DMS79 treated with DMSO at 0.1 percent for 48 hours (cell line): ENCODE data around the gene USP32.
"Not testable (repeated sequence)": the region's sequence is repeated elsewhere in the genome, so short reads cannot be mapped to it uniquely, and the experiment has no call there.

ENCODE experiments used
- DNase-seq: peaks from one replicate; lab custom pipeline; 2025; lab: John Stamatoyannopoulos, UW

Gene USP32

DNA sequence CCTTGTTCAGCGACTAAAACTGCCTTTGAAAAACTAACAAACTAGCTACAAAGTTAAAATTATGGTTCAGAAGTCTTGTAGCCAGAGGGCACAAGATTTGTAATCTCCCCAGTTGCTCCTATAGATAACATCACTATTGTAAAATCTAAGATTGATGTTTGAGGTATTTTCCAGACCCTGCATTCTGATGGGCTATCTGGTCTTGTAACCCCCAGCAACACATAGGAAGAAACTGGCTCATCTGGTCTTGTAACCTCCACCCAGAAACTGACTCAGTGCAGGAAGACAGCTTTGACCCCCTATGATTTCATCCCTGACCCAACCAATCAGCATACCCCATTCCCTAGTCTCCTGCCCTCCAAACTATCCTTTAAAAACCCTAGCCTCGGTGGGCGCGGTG, 18.1 kb upstream of the USP32 start:
- no peak for DNase-seq

GRCh38 chr17:60406887-60407286, 15.0 kb upstream of the USP32 start:
- no peak for DNase-seq

DNA sequence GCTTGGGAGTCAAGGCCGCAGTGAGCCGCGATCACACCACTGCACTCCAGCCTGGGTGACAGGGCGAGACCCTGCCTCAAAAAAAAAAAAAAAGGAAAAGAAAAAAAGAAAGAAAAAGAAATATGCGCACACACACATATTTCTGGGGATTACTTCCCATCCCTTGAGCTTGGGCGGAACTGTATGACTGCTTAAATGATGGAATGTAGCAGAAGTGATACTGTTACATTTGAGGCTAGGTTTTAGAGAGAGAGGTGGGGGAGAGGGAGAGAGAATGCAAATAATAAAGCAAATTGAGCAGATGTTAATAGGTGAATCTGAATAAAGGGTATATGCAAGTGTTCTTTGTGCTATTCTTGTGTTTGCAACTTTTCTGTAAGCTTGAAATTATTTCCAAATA, 12.0 kb upstream of the USP32 start:
- no peak for DNase-seq

GRCh38 chr17:60403523-60403810, 11.5 kb upstream of the USP32 start:
- DNase-seq, result no peak

DNA sequence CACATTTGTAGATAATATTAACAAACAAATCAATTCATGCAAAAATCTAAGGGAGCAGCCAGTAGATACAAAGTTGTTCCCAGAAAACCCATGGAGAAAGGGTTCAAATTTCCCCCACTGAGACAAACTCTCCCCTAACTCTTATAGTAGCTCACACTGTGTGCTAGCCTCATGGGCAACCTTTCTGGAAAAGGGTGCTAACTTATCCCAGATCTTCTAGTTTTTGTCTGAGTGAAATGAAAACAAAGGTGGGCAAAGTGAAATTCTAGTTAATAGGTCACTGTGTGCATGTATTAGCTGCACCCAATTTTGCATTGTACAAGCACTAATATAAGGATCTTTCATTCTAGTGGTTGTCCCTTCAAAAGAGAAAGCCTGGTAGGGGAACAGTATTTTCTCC, 9.9 kb upstream of the USP32 start:
- no peak for DNase-seq

DNA sequence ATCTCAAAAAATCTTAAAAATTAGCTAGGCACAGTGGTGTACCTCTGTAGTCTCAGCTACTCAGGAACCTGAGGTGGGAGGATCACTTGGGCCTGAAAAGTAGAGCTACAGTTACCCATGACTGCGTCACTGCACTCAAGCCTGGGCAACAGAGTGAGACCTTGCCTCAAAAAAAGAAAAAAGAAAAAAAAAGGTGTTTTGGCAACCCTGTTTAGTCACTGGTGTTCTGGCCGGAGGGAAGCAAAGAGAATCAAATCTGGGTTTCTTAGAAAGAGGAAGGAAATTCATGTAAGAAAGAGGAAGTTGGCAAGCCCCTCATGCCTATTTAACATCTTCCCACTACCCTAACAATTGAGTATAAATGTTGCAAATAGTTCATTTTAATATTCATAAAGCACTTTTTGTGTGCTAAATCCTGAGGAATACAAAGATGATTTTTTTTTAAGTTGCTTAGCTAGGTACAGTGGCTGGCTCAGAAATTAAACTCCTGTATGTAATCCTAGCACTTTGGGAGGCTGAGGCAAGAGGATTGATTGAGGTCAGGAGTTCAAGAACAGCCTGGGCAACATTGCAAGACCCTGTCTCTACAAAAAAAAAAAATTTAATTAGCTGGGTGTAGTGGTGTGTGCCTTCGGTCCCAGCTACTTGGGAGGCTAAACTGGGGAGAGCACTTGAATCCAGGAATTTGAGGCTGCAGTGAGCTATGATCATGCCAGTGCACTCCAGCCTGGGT, 6.5 kb upstream of the USP32 start:
- no peak for DNase-seq

GRCh38 chr17:60396412-60396811, 4.5 kb upstream of the USP32 start:
- DNase-seq, result no peak

GRCh38 chr17:60395508-60396065, 3.7 kb upstream of the USP32 start:
- DNase-seq, result no peak

- no peak for DNase-seq
Measured at GRCh38 chr17:60393840-60394723, 2.1 kb upstream of the USP32 start.

- peak; percentile 33 for DNase-seq
Measured at GRCh38 chr17:60392845-60393702, 1.1 kb upstream of the USP32 start.

DNA sequence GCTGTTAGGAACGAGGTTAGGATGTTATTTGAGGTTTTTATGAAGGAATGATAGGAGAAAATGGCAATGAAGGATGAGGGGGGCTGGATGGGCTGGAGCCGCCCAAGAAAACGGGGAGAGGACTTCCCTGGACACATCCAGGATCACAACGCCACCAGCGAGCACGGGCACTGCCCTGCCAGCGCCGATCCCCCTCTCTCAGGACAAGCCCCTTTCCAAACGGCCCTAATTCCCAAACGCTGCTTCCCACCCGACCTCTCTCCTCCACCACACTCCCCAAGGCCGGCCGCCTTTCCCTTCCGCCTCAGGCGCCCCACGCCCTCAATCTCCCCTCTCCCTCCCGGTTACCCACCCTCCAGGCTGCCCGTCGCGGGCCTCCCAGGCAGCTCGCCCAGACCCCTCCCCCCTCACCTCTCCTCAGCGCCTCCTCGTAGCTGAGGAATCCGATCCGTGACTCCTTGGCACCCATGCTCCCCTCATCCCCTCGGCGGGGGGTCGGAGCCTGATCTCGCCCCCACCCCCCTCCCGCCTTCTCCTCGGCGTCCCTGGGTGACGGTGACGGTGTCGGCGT, 377 bp downstream of the USP32 start:
- peak; percentile 52 for DNase-seq

- DNase-seq, result no peak
Measured at GRCh38 chr17:60390925-60391470, 935 bp downstream of the USP32 start.

- DNase-seq, result no peak
Measured at GRCh38 chr17:60390186-60390585, 1.7 kb downstream of the USP32 start.

- no peak for DNase-seq
Measured at GRCh38 chr17:60388742-60389141, 3.2 kb downstream of the USP32 start.

DNA sequence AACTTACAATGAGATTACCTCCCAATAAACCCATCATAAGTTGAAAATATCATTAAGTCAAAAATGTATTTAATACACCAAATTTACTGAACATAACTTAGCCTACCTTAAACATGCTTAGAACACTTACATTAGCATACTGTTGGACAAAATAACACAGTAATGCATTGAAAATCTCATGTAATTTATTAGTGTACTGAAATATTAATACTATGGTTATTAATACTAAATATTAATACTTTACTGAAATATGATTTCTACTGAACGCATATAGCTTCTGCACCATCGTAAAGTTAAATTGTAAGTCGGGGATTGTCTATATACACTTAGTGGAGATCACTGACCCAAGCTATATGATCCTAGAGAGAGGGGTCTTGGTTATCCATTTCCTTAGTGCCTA, 4.3 kb downstream of the USP32 start:
- DNase-seq, result no peak

GRCh38 chr17:60386147-60387058, 5.5 kb downstream of the USP32 start:
- DNase-seq, result no peak

DNA sequence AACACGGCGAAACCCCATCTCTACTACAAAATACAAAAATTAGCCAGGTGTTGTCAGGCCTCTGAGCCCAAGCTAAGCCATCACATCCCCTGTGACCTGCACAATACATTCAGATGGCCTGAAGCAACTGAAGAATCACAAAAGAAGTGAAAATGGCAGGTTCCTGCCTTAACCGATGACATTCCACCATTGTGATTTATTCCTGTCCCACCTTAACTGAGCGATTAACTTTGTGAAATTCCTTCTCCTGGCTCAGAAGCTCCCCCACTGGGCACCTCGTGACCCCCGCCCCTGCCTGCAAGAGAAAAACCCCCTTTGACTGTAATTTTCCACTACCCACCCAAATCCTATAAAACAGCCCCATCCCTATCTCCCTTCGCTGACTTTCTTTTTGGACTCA, 7.0 kb downstream of the USP32 start:
- DNase-seq, result not testable (repeated sequence)

GRCh38 chr17:60383379-60383778, 8.6 kb downstream of the USP32 start:
- no peak for DNase-seq

DNA sequence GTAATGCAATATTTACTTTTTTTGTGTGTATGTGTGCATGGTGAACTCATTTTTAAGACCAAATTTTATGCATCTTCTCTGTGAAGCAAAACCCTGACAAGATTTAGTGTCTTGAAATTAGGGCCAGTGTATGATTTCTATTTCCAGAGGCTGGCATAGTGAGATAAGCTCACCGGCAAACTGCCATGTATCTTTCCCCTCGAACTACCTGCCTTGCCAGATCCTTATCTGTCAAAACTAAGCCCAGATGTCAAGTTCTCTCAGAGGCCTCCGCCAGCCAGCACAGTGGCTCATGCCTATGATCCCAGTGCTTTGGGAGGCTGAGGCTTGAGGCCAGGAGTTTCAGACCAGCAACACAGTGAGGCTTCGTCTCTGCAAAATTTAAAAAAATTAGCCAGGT, 10.0 kb downstream of the USP32 start:
- no peak for DNase-seq

- not testable (repeated sequence) for DNase-seq
Measured at GRCh38 chr17:60379461-60379860, 12.5 kb downstream of the USP32 start.

GRCh38 chr17:60378187-60378586, 13.7 kb downstream of the USP32 start:
- not testable (repeated sequence) for DNase-seq
